Activated T-helper 17 cell treated with anti-CD3 and anti-CD28 coated beads, Interleukin-2, amount 50 U/mL, for 72 hours (primary cell): ENCODE data around the gene PCED1B. TPM values are rescaled to one million over a fixed set of nuclear protein-coding genes. Genes with fewer than 3 reads are reported as not detected.

Experiments used
- ATAC-seq: fragments of 150-1000 bp; cut with Tn5 transposase; replicated peaks from 2 replicates; pipeline ENCODE4 v1.10.0; 2021; ENCODE audit warnings: mild to moderate bottlenecking, moderate library complexity
- H3K27ac Mint-ChIP-seq: one replicate; pipeline ENCODE4 v1.8.0; 2022; ENCODE audit warnings: mixed read lengths
- H3K27me3 Mint-ChIP-seq: one replicate; pipeline ENCODE4 v1.8.0; 2022; ENCODE audit warnings: mixed read lengths
- H3K36me3 Mint-ChIP-seq: one replicate; pipeline ENCODE4 v1.8.0; 2022; ENCODE audit warnings: low read depth, mild to moderate bottlenecking, mixed read lengths
- H3K4me1 Mint-ChIP-seq: one replicate; pipeline ENCODE4 v1.8.0; 2022; ENCODE audit warnings: mixed read lengths
- H3K4me3 Mint-ChIP-seq: one replicate; pipeline ENCODE4 v1.8.0; 2022; ENCODE audit warnings: mild to moderate bottlenecking, mixed read lengths
- H3K9me3 Mint-ChIP-seq: one replicate; pipeline ENCODE4 v1.8.0; 2022; ENCODE audit warnings: mixed read lengths
- total RNA-seq, 2 donors: library from RNA; stranded (reverse); gene quantifications; one replicate each; pipeline ENCODE4 v1.2.3, GENCODE V29; 2022

Gene PCED1B
- total RNA-seq, 2 donors from 2014 or later = 31.0 to 107 TPM

GRCh38 chr12:47144769-47145168 is 65.3 kb downstream of the PCED1B start:
- H3K27me3 Mint-ChIP-seq = no peaks in the 10 kb centered on the region
- peaks cover 16% of the 10 kb centered on the region for H3K4me1 Mint-ChIP-seq
- ATAC-seq = peak; percentile 35
- peak overlapping the region; percentile 24 for H3K4me3 Mint-ChIP-seq
- peak overlapping the region; percentile 32 for H3K27ac Mint-ChIP-seq
- H3K9me3 Mint-ChIP-seq = no peaks in the 10 kb centered on the region
- peaks cover 7% of the 10 kb centered on the region for H3K36me3 Mint-ChIP-seq

- no peaks in the 10 kb centered on the region for H3K9me3 Mint-ChIP-seq
- H3K27me3 Mint-ChIP-seq = no peaks in the 10 kb centered on the region
- peaks cover 16% of the 10 kb centered on the region for H3K4me1 Mint-ChIP-seq
- H3K4me3 Mint-ChIP-seq = peak overlapping the region; percentile 24
- H3K27ac Mint-ChIP-seq = peak overlapping the region; percentile 32
- no peak for ATAC-seq
- H3K36me3 Mint-ChIP-seq = peaks cover 6% of the 10 kb centered on the region
Measured at GRCh38 chr12:47145188-47145587, 65.8 kb downstream of the PCED1B start.

- peaks cover 5% of the 10 kb centered on the region for H3K36me3 Mint-ChIP-seq
- H3K4me1 Mint-ChIP-seq = peaks cover 16% of the 10 kb centered on the region
- H3K9me3 Mint-ChIP-seq = no peaks in the 10 kb centered on the region
- no peak for ATAC-seq
- H3K4me3 Mint-ChIP-seq = no peak overlapping the region
- H3K27me3 Mint-ChIP-seq = no peaks in the 10 kb centered on the region
- H3K27ac Mint-ChIP-seq = peak overlapping the region; percentile 14
Measured at GRCh38 chr12:47147739-47148138, 68.3 kb downstream of the PCED1B start.

GRCh38 chr12:47149146-47149545 is 69.7 kb downstream of the PCED1B start:
- H3K27me3 Mint-ChIP-seq = no peaks in the 10 kb centered on the region
- no peak overlapping the region for H3K27ac Mint-ChIP-seq
- peaks cover 4% of the 10 kb centered on the region for H3K36me3 Mint-ChIP-seq
- H3K4me3 Mint-ChIP-seq = no peak overlapping the region
- no peak for ATAC-seq
- peaks cover 19% of the 10 kb centered on the region for H3K4me1 Mint-ChIP-seq
- H3K9me3 Mint-ChIP-seq = no peaks in the 10 kb centered on the region

GRCh38 chr12:47152095-47152494 is 72.7 kb downstream of the PCED1B start:
- H3K27ac Mint-ChIP-seq = no peak overlapping the region
- ATAC-seq = no peak
- H3K36me3 Mint-ChIP-seq = peaks cover 4% of the 10 kb centered on the region
- H3K4me3 Mint-ChIP-seq = no peak overlapping the region
- no peaks in the 10 kb centered on the region for H3K27me3 Mint-ChIP-seq
- H3K9me3 Mint-ChIP-seq = no peaks in the 10 kb centered on the region
- H3K4me1 Mint-ChIP-seq = peaks cover 16% of the 10 kb centered on the region

- Mint-ChIP-seq H3K4me1 (peaks cover 26% of the 10 kb centered on the region), H3K27me3 (no peaks in the 10 kb centered on the region), H3K36me3 (peaks cover 5% of the 10 kb centered on the region), H3K27ac (peak overlapping the region; percentile 61), H3K4me3 (no peak overlapping the region), H3K9me3 (peaks cover 6% of the 10 kb centered on the region)
- peak; percentile 71 for ATAC-seq
Measured at GRCh38 chr12:47155457-47156166, 76.2 kb downstream of the PCED1B start.

- Mint-ChIP-seq H3K4me1 (peaks cover 26% of the 10 kb centered on the region), H3K27ac (peak overlapping the region; percentile 61), H3K27me3 (no peaks in the 10 kb centered on the region), H3K36me3 (peaks cover 12% of the 10 kb centered on the region), H3K9me3 (peaks cover 6% of the 10 kb centered on the region), H3K4me3 (peak overlapping the region; percentile 2)
- peak; percentile 25 for ATAC-seq
Measured at GRCh38 chr12:47156167-47156736, 76.8 kb downstream of the PCED1B start.

GRCh38 chr12:47158792-47159191 is 79.4 kb downstream of the PCED1B start:
- H3K27me3 Mint-ChIP-seq = no peaks in the 10 kb centered on the region
- peaks cover 10% of the 10 kb centered on the region for H3K9me3 Mint-ChIP-seq
- no peak overlapping the region for H3K4me3 Mint-ChIP-seq
- ATAC-seq = no peak
- H3K4me1 Mint-ChIP-seq = peaks cover 26% of the 10 kb centered on the region
- no peak overlapping the region for H3K27ac Mint-ChIP-seq
- peaks cover 31% of the 10 kb centered on the region for H3K36me3 Mint-ChIP-seq

- H3K9me3 Mint-ChIP-seq = peaks cover 10% of the 10 kb centered on the region
- H3K36me3 Mint-ChIP-seq = peaks cover 37% of the 10 kb centered on the region
- ATAC-seq = no peak
- H3K4me1 Mint-ChIP-seq = peaks cover 23% of the 10 kb centered on the region
- H3K4me3 Mint-ChIP-seq = no peak overlapping the region
- no peaks in the 10 kb centered on the region for H3K27me3 Mint-ChIP-seq
- no peak overlapping the region for H3K27ac Mint-ChIP-seq
Measured at GRCh38 chr12:47159348-47159747, 79.9 kb downstream of the PCED1B start.

GRCh38 chr12:47160316-47161244 is 81.2 kb downstream of the PCED1B start:
- Mint-ChIP-seq H3K36me3 (peaks cover 44% of the 10 kb centered on the region), H3K27ac (no peak overlapping the region), H3K27me3 (no peaks in the 10 kb centered on the region), H3K4me3 (no peak overlapping the region), H3K9me3 (peaks cover 10% of the 10 kb centered on the region), H3K4me1 (peaks cover 23% of the 10 kb centered on the region)
- ATAC-seq = peak; percentile 64

GRCh38 chr12:47164116-47164515 is 84.7 kb downstream of the PCED1B start:
- Mint-ChIP-seq H3K4me1 (peaks cover 4% of the 10 kb centered on the region), H3K27me3 (no peaks in the 10 kb centered on the region), H3K4me3 (no peak overlapping the region), H3K27ac (no peak overlapping the region), H3K9me3 (peaks cover 10% of the 10 kb centered on the region), H3K36me3 (peaks cover 67% of the 10 kb centered on the region)
- no peak for ATAC-seq

- peaks cover 1% of the 10 kb centered on the region for H3K4me1 Mint-ChIP-seq
- ATAC-seq = no peak
- H3K9me3 Mint-ChIP-seq = peaks cover 4% of the 10 kb centered on the region
- H3K27me3 Mint-ChIP-seq = no peaks in the 10 kb centered on the region
- peaks cover 67% of the 10 kb centered on the region for H3K36me3 Mint-ChIP-seq
- H3K4me3 Mint-ChIP-seq = no peak overlapping the region
- no peak overlapping the region for H3K27ac Mint-ChIP-seq
Measured at GRCh38 chr12:47164724-47165439, 85.5 kb downstream of the PCED1B start.

- Mint-ChIP-seq H3K27me3 (no peaks in the 10 kb centered on the region), H3K4me3 (no peak overlapping the region), H3K9me3 (peaks cover 9% of the 10 kb centered on the region), H3K27ac (no peak overlapping the region), H3K36me3 (peaks cover 69% of the 10 kb centered on the region), H3K4me1 (no peaks in the 10 kb centered on the region)
- no peak for ATAC-seq
Measured at GRCh38 chr12:47165934-47166333, 86.5 kb downstream of the PCED1B start.

- no peaks in the 10 kb centered on the region for H3K27me3 Mint-ChIP-seq
- no peak overlapping the region for H3K4me3 Mint-ChIP-seq
- H3K4me1 Mint-ChIP-seq = no peaks in the 10 kb centered on the region
- no peak overlapping the region for H3K27ac Mint-ChIP-seq
- no peak for ATAC-seq
- H3K9me3 Mint-ChIP-seq = peaks cover 9% of the 10 kb centered on the region
- H3K36me3 Mint-ChIP-seq = peaks cover 67% of the 10 kb centered on the region
Measured at GRCh38 chr12:47166365-47166764, 86.9 kb downstream of the PCED1B start.
